IPS-NIHi7 (cell line): ENCODE data around the gene TP53I11.

Experiments
- DNase-seq: peaks from one replicate; pipeline ENCODE4 v3.0.0; 2012; ENCODE audit warnings: mixed read lengths; ENCODE audit errors: extremely low spot score

Gene TP53I11

GRCh38 chr11:44950625-44951476, at the start of gene TP53I11:
TP53I11 (minus strand) TSS chr11:44950883; CDS start chr11:44938335, 12,548 bp downstream.
- peak; percentile 69 for DNase-seq

- no peak for DNase-seq
These were observed 48.4 kb upstream of the TP53I11 start for GRCh38 chr11:44999068-44999467.

GRCh38 chr11:44998051-44998450, 47.4 kb upstream of the TP53I11 start:
- no peak for DNase-seq

- DNase-seq, result no peak
These were observed 46.9 kb upstream of the TP53I11 start for GRCh38 chr11:44997566-44997965.

GRCh38 chr11:44994753-44995152, 44.1 kb upstream of the TP53I11 start:
- DNase-seq, result no peak

- DNase-seq, result no peak
These were observed 43.5 kb upstream of the TP53I11 start for GRCh38 chr11:44993971-44994704.

- no peak for DNase-seq
These were observed 42.1 kb upstream of the TP53I11 start for GRCh38 chr11:44992774-44993173.

GRCh38 chr11:44992181-44992582, 41.5 kb upstream of the TP53I11 start:
- DNase-seq, result no peak

GRCh38 chr11:44990665-44991064, 40.0 kb upstream of the TP53I11 start:
- no peak for DNase-seq

GRCh38 chr11:44989831-44990566, 39.3 kb upstream of the TP53I11 start:
- no peak for DNase-seq

- DNase-seq, result no peak
These were observed 38.4 kb upstream of the TP53I11 start for GRCh38 chr11:44988981-44989635.

GRCh38 chr11:44988111-44988510, 37.4 kb upstream of the TP53I11 start:
- DNase-seq, result no peak

GRCh38 chr11:44987506-44987905, 36.8 kb upstream of the TP53I11 start:
- DNase-seq, result no peak

GRCh38 chr11:44986315-44986714, 35.6 kb upstream of the TP53I11 start:
- no peak for DNase-seq

- no peak for DNase-seq
These were observed 35.0 kb upstream of the TP53I11 start for GRCh38 chr11:44985721-44986120.

- DNase-seq, result no peak
These were observed 33.1 kb upstream of the TP53I11 start for GRCh38 chr11:44983786-44984185.

GRCh38 chr11:44982496-44983062, 31.9 kb upstream of the TP53I11 start:
- no peak for DNase-seq

- DNase-seq, result no peak
These were observed 30.1 kb upstream of the TP53I11 start for GRCh38 chr11:44980533-44981427.

GRCh38 chr11:44979543-44980399, 29.1 kb upstream of the TP53I11 start:
- DNase-seq, result peak; percentile 55
